GM11168 (cell line): ENCODE results near the gene GPN2.

Source experiments
- in situ Hi-C: fragments of 300-500 bp; cut with MboI; formaldehyde crosslinking; loops from one replicate; pipeline ENCODE4 v1.12.0; 2022; ENCODE audit warnings: low sequenced_read_pairs; ENCODE audit not compliant: unreplicated experiment

Gene GPN2

GRCh38 chr1:26889551-26890466 lies at the start of gene GPN2:
TSS of gene GPN2 (minus strand) at chr1:26890283. CDS start at chr1:26890096, 187 bp downstream.
- in situ Hi-C loops, result no loop called here

- in situ Hi-C loops, result no loop called here
Observed at GRCh38 chr1:26938659-26939025, 48.6 kb upstream of the GPN2 start.

- in situ Hi-C loops, result no loop called here
Observed at GRCh38 chr1:26938004-26938658, 48.0 kb upstream of the GPN2 start.

GRCh38 chr1:26936823-26937222 lies 46.7 kb upstream of the GPN2 start:
- in situ Hi-C loops, result no loop called here

- in situ Hi-C loops, result no loop called here
Observed at GRCh38 chr1:26932531-26932930, 42.4 kb upstream of the GPN2 start.

- in situ Hi-C loops, result no loop called here
Observed at GRCh38 chr1:26923711-26924110, 33.6 kb upstream of the GPN2 start.

GRCh38 chr1:26922901-26923300 lies 32.8 kb upstream of the GPN2 start:
- in situ Hi-C loops, result no loop called here

- in situ Hi-C loops, result no loop called here
Observed at GRCh38 chr1:26922431-26922729, 32.3 kb upstream of the GPN2 start.

- in situ Hi-C loops, result no loop called here
Observed at GRCh38 chr1:26921540-26922430, 31.7 kb upstream of the GPN2 start, which contains the start of gene NUDC. TSS of gene NUDC (plus strand) at chr1:26921743. CDS start at chr1:26921849, 106 bp downstream.

GRCh38 chr1:26921126-26921539 lies 31.1 kb upstream of the GPN2 start:
- in situ Hi-C loops, result no loop called here

- in situ Hi-C loops, result no loop called here
Observed at GRCh38 chr1:26915204-26915842, 25.2 kb upstream of the GPN2 start.

- in situ Hi-C loops, result no loop called here
Observed at GRCh38 chr1:26913754-26914619, 23.9 kb upstream of the GPN2 start, which contains the start of gene NR0B2. TSS of gene NR0B2 (minus strand) at chr1:26913975. CDS start at chr1:26913940, 35 bp downstream.

- in situ Hi-C loops, result no loop called here
Observed at GRCh38 chr1:26913389-26913753, 23.3 kb upstream of the GPN2 start.

GRCh38 chr1:26912147-26912490 lies 22.0 kb upstream of the GPN2 start:
- in situ Hi-C loops, result no loop called here

GRCh38 chr1:26911399-26912146 lies 21.5 kb upstream of the GPN2 start:
- in situ Hi-C loops, result no loop called here

- in situ Hi-C loops, result no loop called here
Observed at GRCh38 chr1:26910343-26911160, 20.5 kb upstream of the GPN2 start.

- in situ Hi-C loops, result no loop called here
Observed at GRCh38 chr1:26909951-26910342, 19.9 kb upstream of the GPN2 start.
